Measurements from ENCODE around the gene KDM4B.

KDM4B gene

GRCh38 chr19:5126498-5127223, 157.7 kb downstream of the KDM4B start:
- TF ChIP-seq Cebpa-rat (IDR thresholded peaks at IDR 0.05), result no peak
- Histone ChIP-seq H3K4me1 (peaks cover 88 to 99% (median 97%) of the 10 kb centered on the region in 10 experiments), H3K27me3 (peaks cover 0 to 14% (median 0%) of the 10 kb centered on the region in 11 experiments; a peak in 3 of 22 replicates), H3K4me2 (peak overlapping the region; percentile 78 to 98 (median 93)), H3K4me3 (peak overlapping the region in 4 of 10 experiments; percentile 2 to 42 (median 15); a peak in 5 of 20 replicates), H3K36me3 (peaks cover 0 to 22% (median 0%) of the 10 kb centered on the region in 11 experiments; a peak in 7 of 22 replicates), H3K9me3 (replicated peaks in 1 of 11) (no peaks in the 10 kb centered on the region), H3K9ac (peak overlapping the region in 10 of 11 experiments; percentile 6 to 67 (median 40); a peak in 16 of 22 replicates), H3K27ac (peak overlapping the region in 10 of 11 experiments; percentile 1 to 74 (median 54); a peak in 17 of 22 replicates), H4K20me1 (peaks cover 83 to 98% (median 95%) of the 10 kb centered on the region in 11 experiments)

GRCh38 chr19:5127717-5128116, 158.8 kb downstream of the KDM4B start:
- Histone ChIP-seq H3K9me3 (replicated peaks in 1 of 11) (no peaks in the 10 kb centered on the region), H3K4me2 (peak overlapping the region; percentile 78 to 98 (median 93)), H3K4me1 (peaks cover 90 to 99% (median 97%) of the 10 kb centered on the region in 10 experiments), H3K27me3 (peaks cover 0 to 14% (median 0%) of the 10 kb centered on the region in 11 experiments; a peak in 3 of 22 replicates), H3K9ac (peak overlapping the region in 9 of 11 experiments; percentile 1 to 67 (median 39); a peak in 14 of 22 replicates), H3K4me3 (peak overlapping the region in 2 of 10 experiments; percentile 29 to 32; a peak in 3 of 20 replicates), H3K27ac (peak overlapping the region in 5 of 11 experiments; percentile 11 to 74 (median 12); a peak in 6 of 22 replicates), H4K20me1 (peaks cover 86 to 98% (median 95%) of the 10 kb centered on the region in 11 experiments), H3K36me3 (peaks cover 1 to 22% (median 4%) of the 10 kb centered on the region in 11 experiments; a peak in 14 of 22 replicates)
- no peak for TF ChIP-seq Cebpa-rat (IDR thresholded peaks at IDR 0.05)

DNA sequence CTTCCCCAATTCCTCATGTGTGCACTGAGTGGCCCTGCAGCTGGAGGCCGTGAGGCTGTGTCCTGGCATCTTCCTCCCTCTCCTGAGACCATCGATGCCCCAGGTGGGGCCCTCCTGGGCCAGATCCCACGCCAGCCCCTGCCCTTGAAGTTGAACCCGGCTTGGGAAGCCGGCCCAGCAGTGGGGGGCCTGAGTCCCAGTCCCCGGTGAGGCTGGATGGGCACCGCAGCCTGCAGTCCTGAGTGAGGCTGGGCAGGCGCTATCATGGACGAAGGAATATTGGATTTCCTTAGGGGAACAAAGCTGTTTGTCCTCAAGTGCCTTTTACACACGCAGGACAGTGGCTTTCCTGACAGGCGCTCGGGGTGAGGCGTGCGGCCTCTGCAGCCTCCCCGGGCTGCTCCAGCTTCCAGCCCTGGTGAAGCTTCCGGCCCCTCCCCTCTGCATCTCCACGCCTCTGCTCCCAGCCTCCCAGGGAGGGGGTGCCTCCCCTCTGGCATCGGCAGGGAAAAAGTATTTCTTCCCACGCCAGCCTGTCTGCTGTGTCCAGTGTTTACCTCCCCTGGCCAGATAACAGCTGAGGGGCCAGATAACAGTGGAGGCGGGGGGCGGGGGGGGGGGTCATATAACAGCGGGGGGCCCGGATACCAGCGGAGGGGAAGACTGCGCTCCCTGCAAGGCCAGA, 159.5 kb downstream of the KDM4B start:
- Histone ChIP-seq H3K4me1 (peaks cover 83 to 96% (median 93%) of the 10 kb centered on the region in 10 experiments), H3K9ac (peak overlapping the region in 6 of 11 experiments; percentile 24 to 67 (median 48); a peak in 8 of 22 replicates), H3K27me3 (peaks cover 0 to 14% (median 0%) of the 10 kb centered on the region in 11 experiments; a peak in 3 of 22 replicates), H3K4me2 (peak overlapping the region; percentile 82 to 98 (median 94)), H3K27ac (0 out of 22 replicates have a peak overlapping the region, but pooled peaks of 1 of the 11 experiments have one; percentile 4), H3K9me3 (replicated peaks in 1 of 11) (no peaks in the 10 kb centered on the region), H3K36me3 (peaks cover 5 to 22% (median 11%) of the 10 kb centered on the region in 11 experiments; a peak in 16 of 22 replicates), H4K20me1 (peaks cover 86 to 98% (median 95%) of the 10 kb centered on the region in 11 experiments), H3K4me3 (no peak overlapping the region)
- no peak for TF ChIP-seq Cebpa-rat (IDR thresholded peaks at IDR 0.05)

DNA sequence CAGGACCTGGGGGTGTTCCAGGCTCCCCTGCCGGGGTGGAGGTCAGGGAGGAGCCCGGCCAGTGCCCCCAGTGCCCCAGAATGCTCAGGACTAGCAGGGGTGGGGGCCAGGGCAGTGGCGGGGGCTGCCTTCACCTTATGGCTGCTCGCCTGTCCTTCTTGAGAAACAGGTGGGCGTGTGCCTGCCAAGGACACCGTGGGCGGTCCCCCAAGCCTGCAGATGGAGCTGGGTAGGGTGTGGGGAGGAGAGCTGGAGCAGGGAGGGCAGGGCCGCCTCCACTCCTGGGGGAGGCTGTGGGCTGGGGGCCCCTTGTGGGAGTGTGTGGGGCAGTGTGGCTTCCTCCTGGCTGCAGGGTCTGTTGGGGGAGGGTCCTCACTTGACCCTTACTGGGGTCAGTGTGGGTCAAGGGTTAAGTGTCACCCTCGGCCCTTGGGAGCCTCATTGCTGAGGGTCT, 160.1 kb downstream of the KDM4B start:
- Histone ChIP-seq H4K20me1 (peaks cover 89 to 98% (median 96%) of the 10 kb centered on the region in 11 experiments), H3K27me3 (peaks cover 0 to 17% (median 0%) of the 10 kb centered on the region in 11 experiments; a peak in 3 of 22 replicates), H3K4me3 (no peak overlapping the region), H3K9ac (no peak overlapping the region; a peak in 2 of 22 replicates), H3K9me3 (replicated peaks in 1 of 11) (no peaks in the 10 kb centered on the region), H3K27ac (no peak overlapping the region), H3K36me3 (peaks cover 11 to 24% (median 15%) of the 10 kb centered on the region in 11 experiments; a peak in 20 of 22 replicates), H3K4me1 (peaks cover 82 to 91% (median 89%) of the 10 kb centered on the region in 10 experiments), H3K4me2 (peak overlapping the region; percentile 71 to 98 (median 94))
- no peak for TF ChIP-seq Cebpa-rat (IDR thresholded peaks at IDR 0.05)

DNA sequence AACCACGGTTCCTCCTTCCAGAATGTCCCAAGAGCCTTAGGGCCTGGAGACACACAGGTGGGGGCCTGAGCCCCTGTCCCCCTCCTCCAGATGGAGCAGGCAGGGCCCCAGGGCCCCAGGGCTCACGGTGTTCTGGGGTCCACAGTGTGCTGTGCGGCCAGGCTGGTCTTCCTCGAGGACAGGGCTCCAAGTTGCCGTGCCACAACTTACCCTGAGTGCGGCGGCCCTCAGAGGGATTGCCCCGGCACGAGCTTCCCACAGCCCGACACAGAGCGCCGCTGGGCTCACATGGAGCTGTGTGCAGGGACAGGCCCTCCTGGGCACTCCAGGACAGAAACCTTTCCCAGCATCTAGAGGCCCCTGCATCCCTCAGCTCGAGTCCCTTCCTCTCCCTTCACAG, 160.8 kb downstream of the KDM4B start:
- no peaks in the 10 kb centered on the region for H3K9me3 ChIP-seq (replicated peaks in 1 of 11)
- H3K4me3 ChIP-seq, result no peak overlapping the region
- H3K27ac ChIP-seq, result no peak overlapping the region; a peak in 1 of 22 replicates
- peaks cover 90 to 98% (median 96%) of the 10 kb centered on the region in 11 experiments for H4K20me1 ChIP-seq
- peaks cover 0 to 24% (median 0%) of the 10 kb centered on the region in 11 experiments; a peak in 3 of 22 replicates for H3K27me3 ChIP-seq
- TF ChIP-seq Cebpa-rat (IDR thresholded peaks at IDR 0.05), result no peak
- H3K4me1 ChIP-seq, result peaks cover 75 to 84% (median 82%) of the 10 kb centered on the region in 10 experiments
- H3K9ac ChIP-seq, result peak overlapping the region in 5 of 11 experiments; percentile 29 to 52 (median 39); a peak in 6 of 22 replicates
- H3K4me2 ChIP-seq, result peak overlapping the region; percentile 71 to 98 (median 94)
- H3K36me3 ChIP-seq, result peaks cover 18 to 31% (median 23%) of the 10 kb centered on the region in 11 experiments; a peak in 21 of 22 replicates

GRCh38 chr19:5130371-5131030, 161.6 kb downstream of the KDM4B start:
- Histone ChIP-seq H3K4me3 (peak overlapping the region in 1 of 10 experiments; percentile 38; a peak in 1 of 20 replicates), H3K4me2 (peak overlapping the region; percentile 71 to 98 (median 94)), H3K27ac (peak overlapping the region in 8 of 11 experiments; percentile 11 to 67 (median 50); a peak in 14 of 22 replicates), H3K9ac (peak overlapping the region in 8 of 11 experiments; percentile 29 to 52 (median 38); a peak in 15 of 22 replicates), H3K36me3 (peaks cover 26 to 39% (median 31%) of the 10 kb centered on the region in 11 experiments; a peak in 21 of 22 replicates), H3K4me1 (peaks cover 71 to 78% (median 77%) of the 10 kb centered on the region in 10 experiments), H3K27me3 (peaks cover 0 to 24% (median 0%) of the 10 kb centered on the region in 11 experiments; a peak in 3 of 22 replicates), H4K20me1 (peaks cover 90 to 98% (median 96%) of the 10 kb centered on the region in 11 experiments), H3K9me3 (replicated peaks in 1 of 11) (no peaks in the 10 kb centered on the region)
- TF ChIP-seq Cebpa-rat (IDR thresholded peaks at IDR 0.05), result no peak

DNA sequence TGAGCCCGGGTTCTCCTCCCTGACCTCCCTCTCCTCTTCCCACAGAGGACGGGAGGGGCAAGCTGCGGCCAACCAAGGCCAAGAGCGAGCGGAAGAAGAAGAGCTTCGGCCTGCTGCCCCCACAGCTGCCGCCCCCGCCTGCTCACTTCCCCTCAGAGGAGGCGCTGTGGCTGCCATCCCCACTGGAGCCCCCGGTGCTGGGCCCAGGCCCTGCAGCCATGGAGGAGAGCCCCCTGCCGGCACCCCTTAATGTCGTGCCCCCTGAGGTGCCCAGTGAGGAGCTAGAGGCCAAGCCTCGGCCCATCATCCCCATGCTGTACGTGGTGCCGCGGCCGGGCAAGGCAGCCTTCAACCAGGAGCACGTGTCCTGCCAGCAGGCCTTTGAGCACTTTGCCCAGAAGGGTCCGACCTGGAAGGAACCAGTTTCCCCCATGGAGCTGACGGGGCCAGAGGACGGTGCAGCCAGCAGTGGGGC, 162.2 kb downstream of the KDM4B start:
- Histone ChIP-seq H3K4me2 (peak overlapping the region; percentile 71 to 98 (median 94)), H4K20me1 (peaks cover 90 to 98% (median 96%) of the 10 kb centered on the region in 11 experiments), H3K4me1 (peaks cover 65 to 78% (median 77%) of the 10 kb centered on the region in 10 experiments), H3K27ac (peak overlapping the region in 9 of 11 experiments; percentile 8 to 67 (median 48); a peak in 14 of 22 replicates), H3K9ac (peak overlapping the region in 7 of 11 experiments; percentile 29 to 52 (median 38); a peak in 12 of 22 replicates), H3K9me3 (replicated peaks in 1 of 11) (no peaks in the 10 kb centered on the region), H3K27me3 (peaks cover 0 to 22% (median 0%) of the 10 kb centered on the region in 11 experiments; a peak in 3 of 22 replicates), H3K4me3 (peak overlapping the region in 1 of 10 experiments; percentile 38; a peak in 1 of 20 replicates), H3K36me3 (peaks cover 27 to 45% (median 36%) of the 10 kb centered on the region in 11 experiments; a peak in 21 of 22 replicates)
- no peak for TF ChIP-seq Cebpa-rat (IDR thresholded peaks at IDR 0.05)
